Upper lobe of left lung (tissue), 6 donors: Measurements from ENCODE around the gene SPATA31D4. TPM values are rescaled to one million over a fixed set of nuclear protein-coding genes. Genes with fewer than 3 reads are reported as not detected.
"Not testable (repeated sequence)": the region's sequence is repeated elsewhere in the genome, so short reads cannot be mapped to it uniquely, and the experiment has no call there.

Experiments
- ATAC-seq, 2 donors: fragments of 200-7000 bp; cut with Tn5 transposase; one replicate each; pipeline ENCODE4 v1.9.1; 2022; ENCODE audit warnings: mild to moderate bottlenecking in 2 of 2, moderate library complexity in 2 of 2; ENCODE audit not compliant: low FRiP score in 2 of 2
- DNase-seq, 2 donors: peaks; one replicate each; pipeline ENCODE4 v3.0.0-alpha.2; 2019 to 2020
- H3K27ac ChIP-seq, 4 donors: fragments of 200-600 bp; sonication (generic); one replicate each; pipeline ENCODE4 v1.5.1; 2016 to 2019
- H3K27me3 ChIP-seq, 4 donors: fragments of 200-600 bp; sonication (generic); one replicate each; pipeline ENCODE4 v1.5.1; 2017 to 2019
- H3K36me3 ChIP-seq, 4 donors: fragments of 200-600 bp; sonication (generic); one replicate each; pipeline ENCODE4 v1.5.1; 2016 to 2019
- H3K4me1 ChIP-seq, 4 donors: fragments of 200-600 bp; sonication (generic); one replicate each; pipeline ENCODE4 v1.5.1; 2018 to 2019
- H3K4me3 ChIP-seq, 4 donors: fragments of 200-600 bp; sonication (generic); one replicate each; pipeline ENCODE4 v1.5.1; 2017 to 2019; ENCODE audit warnings: mild to moderate bottlenecking in 2 of 4, moderate library complexity in 1 of 4
- H3K9me3 ChIP-seq, 4 donors: fragments of 200-600 bp; sonication (generic); one replicate each; pipeline ENCODE4 v1.5.1; 2018 to 2019
- CTCF ChIP-seq, 6 experiments: fragments of 450-650 bp in 4 of 6; fragments of 200-600 bp in 2 of 6; sonication (generic) in 2 of 6; IDR thresholded peaks; one replicate each; pipeline ENCODE4 v1.5.1; 2016 to 2019; ENCODE audit warnings: antibody characterized with exemption in 6 of 6
- EP300 ChIP-seq, 4 donors: sonication (generic); formaldehyde crosslinking; IDR thresholded peaks; one replicate each; pipeline ENCODE4 v1.5.1; 2017; ENCODE audit warnings: antibody characterized with exemption in 4 of 4, control low read depth in 2 of 4
- POLR2A ChIP-seq, 4 donors: fragments of 450-650 bp; IDR thresholded peaks; one replicate each; pipeline ENCODE4 v1.5.1; 2016 to 2017; ENCODE audit warnings: antibody characterized with exemption in 4 of 4, mild to moderate bottlenecking in 2 of 4
- POLR2AphosphoS5 ChIP-seq, 2 donors: sonication (generic); formaldehyde crosslinking; IDR thresholded peaks; one replicate each; pipeline ENCODE4 v1.5.1; 2017; ENCODE audit warnings: antibody characterized with exemption in 2 of 2
- WGBS, 2 donors: methylation state at CpG; one replicate each; pipeline ENCODE4 v1.1.5; 2017 to 2018; 5-methylcytosine and 5-hydroxymethylcytosine counted together
- total RNA-seq, 6 donors: library from RNA; depleted of rRNA in 4 of 6; stranded (reverse); fragments of >200 nt in 4 of 6; gene quantifications; one replicate each; pipeline versions ENCODE4 v1.1.0 to v1.2.1, GENCODE V29; 2016 to 2021
- donor health status: DM: no; HTN: no; CAD: no; lungs with moderate emphysema.
- donor health status: DM: no; HTN: yes; CAD: no; lungs with severe emphysema.

The SPATA31D4 gene
- total RNA-seq, 6 donors from 2014 or later: not detected

- H3K27ac ChIP-seq: no peak overlapping the region
- DNase-seq (no peak), ATAC-seq (no peak)
- no peak overlapping the region for H3K4me3 ChIP-seq
- 91 to 99% methylated on average over 5 of the region's 5 CpGs for WGBS, 2 donors
- no peaks in the 10 kb centered on the region for H3K27me3 ChIP-seq
- TF ChIP-seq EP300 (IDR thresholded peaks at IDR 0.05) (no peak), CTCF (IDR thresholded peaks at IDR 0.05) (no peak), POLR2A (IDR thresholded peaks at IDR 0.05) (no peak)
- no peaks in the 10 kb centered on the region for H3K36me3 ChIP-seq
- H3K4me1 ChIP-seq: no peaks in the 10 kb centered on the region
- no peaks in the 10 kb centered on the region for H3K9me3 ChIP-seq
Observed at GRCh38 chr9:81915801-81916505, 12.3 kb upstream of the SPATA31D4 start.

- not testable (repeated sequence) for H3K27me3 ChIP-seq, H3K4me3 ChIP-seq, H3K27ac ChIP-seq, DNase-seq, H3K36me3 ChIP-seq, H3K9me3 ChIP-seq, ATAC-seq, H3K4me1 ChIP-seq
- 25 to 62% methylated on average over 1 of the region's 3 CpGs for WGBS, 2 donors
Observed at GRCh38 chr9:81918507-81918906, 9.7 kb upstream of the SPATA31D4 start.

GRCh38 chr9:81930147-81930546 lies 1.9 kb downstream of the SPATA31D4 start:
- H3K9me3 ChIP-seq: not testable (repeated sequence)
- WGBS, 2 donors: no CpG with 5 or more reads among the region's 6 CpGs

GRCh38 chr9:81933547-81933946 lies 5.3 kb downstream of the SPATA31D4 start:
- not testable (repeated sequence) for H3K27ac ChIP-seq, ATAC-seq, H3K9me3 ChIP-seq, H3K4me1 ChIP-seq, DNase-seq, H3K36me3 ChIP-seq, H3K4me3 ChIP-seq, H3K27me3 ChIP-seq
- WGBS, 2 donors: no CpG with 5 or more reads among the region's 3 CpGs

More at GRCh38 chr9:81930147-81930546, 1.9 kb downstream of the SPATA31D4 start:
- ATAC-seq: peak in 1 of 2 donors; percentile 53
- H3K27ac ChIP-seq, H3K36me3 ChIP-seq, H3K27me3 ChIP-seq, H3K4me1 ChIP-seq, DNase-seq, H3K4me3 ChIP-seq: not testable (repeated sequence)

- not testable (repeated sequence) for H3K27ac ChIP-seq, H3K27me3 ChIP-seq, H3K9me3 ChIP-seq, H3K36me3 ChIP-seq, H3K4me3 ChIP-seq, H3K4me1 ChIP-seq, ATAC-seq, DNase-seq
- WGBS, 2 donors: no CpG with 5 or more reads among the region's 2 CpGs
Observed at GRCh38 chr9:81943393-81943792, 15.2 kb downstream of the SPATA31D4 start, which contains the start of gene SPATA31D3. Gene SPATA31D3, plus strand, starts transcription at chr9:81943500. Its CDS starts 86 bp downstream, at chr9:81943586.

- H3K36me3 ChIP-seq, H3K27me3 ChIP-seq, ATAC-seq, H3K4me1 ChIP-seq, DNase-seq, H3K4me3 ChIP-seq, H3K9me3 ChIP-seq, H3K27ac ChIP-seq: not testable (repeated sequence)
- WGBS, 2 donors: no CpG with 5 or more reads among the region's 3 CpGs
Observed at GRCh38 chr9:81948650-81949049, 20.4 kb downstream of the SPATA31D4 start.

- Histone ChIP-seq H3K27ac (no peak overlapping the region), H3K27me3 (no peaks in the 10 kb centered on the region), H3K4me1 (no peaks in the 10 kb centered on the region), H3K9me3 (peaks cover 6 to 10% (median 8%) of the 10 kb centered on the region in 4 donors), H3K4me3 (no peak overlapping the region), H3K36me3 (no peaks in the 10 kb centered on the region)
- WGBS, 2 donors: 78 to 83% methylated on average over 1 of the region's 1 CpG
- ATAC-seq: no peak
- TF ChIP-seq CTCF (IDR thresholded peaks at IDR 0.05): no peak
- TF ChIP-seq POLR2A (IDR thresholded peaks at IDR 0.05): no peak
- no peak for TF ChIP-seq POLR2AphosphoS5 (IDR thresholded peaks at IDR 0.05)
- no peak for TF ChIP-seq EP300 (IDR thresholded peaks at IDR 0.05)
- no peak for DNase-seq
Observed at GRCh38 chr9:81953096-81953495, 24.9 kb downstream of the SPATA31D4 start.
